GM19324 (cell line): ENCODE measurements around the gene ARHGAP30.
A peak's percentile ranks its signal among the peaks of the same experiment; 100 is the strongest.
"Not testable (repeated sequence)": the region's sequence is repeated elsewhere in the genome, so short reads cannot be mapped to it uniquely, and the experiment has no call there.

ENCODE experiments used
- ATAC-seq: cut with Tn5 transposase; IDR thresholded peaks from one replicate; pipeline ENCODE4 v1.9.1; 2021; ENCODE audit warnings: mild to moderate bottlenecking, moderate library complexity; ENCODE audit not compliant: unreplicated experiment, low FRiP score

The ARHGAP30 gene, protein sequence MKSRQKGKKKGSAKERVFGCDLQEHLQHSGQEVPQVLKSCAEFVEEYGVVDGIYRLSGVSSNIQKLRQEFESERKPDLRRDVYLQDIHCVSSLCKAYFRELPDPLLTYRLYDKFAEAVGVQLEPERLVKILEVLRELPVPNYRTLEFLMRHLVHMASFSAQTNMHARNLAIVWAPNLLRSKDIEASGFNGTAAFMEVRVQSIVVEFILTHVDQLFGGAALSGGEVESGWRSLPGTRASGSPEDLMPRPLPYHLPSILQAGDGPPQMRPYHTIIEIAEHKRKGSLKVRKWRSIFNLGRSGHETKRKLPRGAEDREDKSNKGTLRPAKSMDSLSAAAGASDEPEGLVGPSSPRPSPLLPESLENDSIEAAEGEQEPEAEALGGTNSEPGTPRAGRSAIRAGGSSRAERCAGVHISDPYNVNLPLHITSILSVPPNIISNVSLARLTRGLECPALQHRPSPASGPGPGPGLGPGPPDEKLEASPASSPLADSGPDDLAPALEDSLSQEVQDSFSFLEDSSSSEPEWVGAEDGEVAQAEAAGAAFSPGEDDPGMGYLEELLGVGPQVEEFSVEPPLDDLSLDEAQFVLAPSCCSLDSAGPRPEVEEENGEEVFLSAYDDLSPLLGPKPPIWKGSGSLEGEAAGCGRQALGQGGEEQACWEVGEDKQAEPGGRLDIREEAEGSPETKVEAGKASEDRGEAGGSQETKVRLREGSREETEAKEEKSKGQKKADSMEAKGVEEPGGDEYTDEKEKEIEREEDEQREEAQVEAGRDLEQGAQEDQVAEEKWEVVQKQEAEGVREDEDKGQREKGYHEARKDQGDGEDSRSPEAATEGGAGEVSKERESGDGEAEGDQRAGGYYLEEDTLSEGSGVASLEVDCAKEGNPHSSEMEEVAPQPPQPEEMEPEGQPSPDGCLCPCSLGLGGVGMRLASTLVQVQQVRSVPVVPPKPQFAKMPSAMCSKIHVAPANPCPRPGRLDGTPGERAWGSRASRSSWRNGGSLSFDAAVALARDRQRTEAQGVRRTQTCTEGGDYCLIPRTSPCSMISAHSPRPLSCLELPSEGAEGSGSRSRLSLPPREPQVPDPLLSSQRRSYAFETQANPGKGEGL

DNA sequence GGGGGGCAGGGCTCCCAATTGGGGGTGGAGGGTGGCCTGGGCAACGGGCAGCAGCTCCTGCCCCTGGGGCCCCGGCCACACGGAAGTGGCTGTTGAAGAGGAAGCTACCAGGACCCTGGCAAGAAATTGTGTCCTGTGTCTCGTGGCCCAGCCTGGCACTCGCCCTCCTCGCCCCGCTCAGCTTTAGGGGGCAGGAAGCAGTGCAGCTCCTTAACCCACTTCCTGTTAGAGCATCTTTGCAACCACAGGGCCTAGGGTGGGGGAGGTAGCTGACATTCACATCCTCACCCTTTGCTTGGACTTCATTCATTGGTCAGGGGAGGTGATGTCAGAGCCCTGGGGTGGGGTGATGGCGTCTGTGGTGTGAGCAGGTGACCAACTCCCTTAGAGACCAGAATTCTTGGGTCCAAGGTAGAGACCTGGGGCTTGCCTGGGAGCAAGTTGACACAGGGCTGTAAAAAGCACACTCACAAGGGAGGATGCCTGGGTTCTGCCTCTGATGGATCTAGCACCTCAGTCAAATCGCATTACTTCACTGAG is at the start of gene ARHGAP30:
Gene ARHGAP30 (minus strand): TSS at position 161 of the 540 bp plus-strand sequence. CDS start 267 bp downstream, outside the sequence.
- peak; percentile 88 for ATAC-seq

DNA sequence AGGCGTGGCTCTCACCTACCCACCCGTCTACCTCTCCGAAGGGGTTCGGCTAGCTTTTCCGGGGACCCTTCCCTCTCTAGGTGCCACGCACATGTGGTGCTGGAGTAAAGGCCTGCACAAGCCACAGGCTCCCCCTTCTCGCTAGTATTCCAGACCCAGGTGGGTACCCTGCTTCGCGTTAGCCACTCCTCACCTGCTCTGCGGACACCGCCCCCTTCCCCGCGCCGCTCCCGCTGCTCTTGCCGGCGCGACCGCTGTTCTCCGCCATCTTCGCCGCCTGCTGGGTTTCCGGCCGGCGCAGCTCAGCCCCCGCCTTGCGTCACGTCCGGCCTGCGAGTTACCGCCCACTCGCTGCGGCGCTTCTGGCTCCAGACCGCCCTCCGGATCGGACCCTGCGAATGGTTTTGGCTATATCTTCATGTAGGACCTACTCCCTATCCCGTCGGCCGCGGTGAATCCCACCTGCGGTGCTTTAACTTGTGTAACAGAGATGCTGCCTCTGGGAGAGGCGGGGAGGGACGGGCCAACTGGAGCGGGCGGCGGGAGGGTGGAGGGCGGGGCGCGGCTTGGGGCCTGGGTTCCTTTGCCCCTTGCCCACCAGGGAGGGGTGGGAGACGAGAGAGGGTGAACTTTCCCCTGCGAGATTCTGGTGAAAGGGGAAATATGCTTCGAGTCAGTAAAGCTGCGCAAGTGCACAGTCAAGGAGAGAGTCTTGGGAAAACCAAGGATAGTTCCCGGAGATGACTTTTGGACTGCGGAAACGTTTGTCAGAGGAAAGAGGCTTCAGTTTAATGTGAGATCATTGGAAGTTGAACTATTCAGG is 48.3 kb upstream of the ARHGAP30 start, which contains the start of the genes NIT1 and PFDN2:
Gene NIT1 (plus strand): TSS at position 347 of the 823 bp plus-strand sequence. CDS start 72 bp downstream, at position 419.
Gene PFDN2 (minus strand): TSS at position 279 of the 823 bp plus-strand sequence. CDS start 11 bp downstream, at position 268.
- ATAC-seq: peak; percentile 87

DNA sequence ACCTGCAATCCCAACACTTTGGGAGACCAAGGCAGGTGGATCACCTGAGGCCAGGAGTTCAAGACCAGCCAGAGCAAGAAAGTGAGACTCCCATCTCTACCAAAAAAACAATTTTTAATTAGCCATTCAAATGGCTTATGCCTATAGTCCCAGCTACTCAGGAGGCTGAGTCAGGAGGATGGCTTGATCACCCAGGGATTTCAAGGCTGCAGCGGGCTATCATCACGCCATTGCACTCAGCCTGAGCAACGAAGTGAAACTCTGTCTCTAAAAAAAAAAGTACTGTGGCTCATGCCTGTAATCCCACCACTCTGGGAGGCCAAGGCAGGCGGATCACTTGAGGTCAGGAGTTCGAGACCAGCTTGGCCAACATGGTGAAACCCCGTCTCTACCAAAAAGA is 46.3 kb upstream of the ARHGAP30 start:
- ATAC-seq: not testable (repeated sequence)

DNA sequence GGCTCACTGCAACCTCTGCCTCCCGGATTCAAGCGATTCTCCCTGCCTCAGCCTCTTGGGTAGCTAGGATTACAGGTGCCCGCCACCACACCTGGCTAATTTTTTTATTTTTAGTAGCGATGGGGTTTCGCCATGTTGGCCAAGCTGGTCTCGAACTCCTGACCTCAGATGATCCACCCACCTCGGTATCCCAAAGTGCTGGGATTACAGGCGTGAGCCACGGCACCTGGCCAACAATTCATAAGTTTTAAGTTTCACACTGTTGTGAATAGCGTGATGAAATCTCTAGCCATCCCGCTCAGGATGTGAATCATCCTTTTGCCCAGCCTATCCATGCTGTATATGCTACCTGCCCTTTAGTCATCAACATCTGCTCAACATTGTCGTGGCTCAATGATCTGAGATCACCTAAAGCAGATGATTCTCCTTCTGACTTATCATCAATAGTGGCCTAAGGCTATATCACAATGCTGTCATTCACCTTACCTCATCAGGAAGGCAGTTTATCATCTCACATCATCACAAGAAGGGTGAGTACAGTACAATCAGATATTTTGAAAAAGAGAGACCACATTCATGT is 45.5 kb upstream of the ARHGAP30 start:
- ATAC-seq: no peak

DNA sequence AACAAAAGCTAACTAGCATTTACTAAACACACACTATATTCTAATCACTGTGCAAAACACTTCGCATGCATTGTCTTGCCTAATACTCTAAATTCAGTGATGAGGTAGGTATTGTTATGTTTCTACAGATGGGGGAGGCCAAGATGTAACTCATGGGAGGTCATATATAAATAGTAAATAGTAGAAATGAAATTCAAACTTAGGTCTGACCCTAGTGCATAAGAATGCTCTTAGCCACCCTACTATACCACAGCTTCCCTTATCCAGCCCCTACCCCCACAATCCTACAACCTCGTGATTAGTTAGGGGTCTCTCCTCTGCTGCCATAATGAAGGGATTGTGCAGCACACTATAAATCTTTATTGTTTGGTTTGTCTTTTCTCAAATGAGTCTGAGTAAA is 44.9 kb upstream of the ARHGAP30 start:
- no peak for ATAC-seq

DNA sequence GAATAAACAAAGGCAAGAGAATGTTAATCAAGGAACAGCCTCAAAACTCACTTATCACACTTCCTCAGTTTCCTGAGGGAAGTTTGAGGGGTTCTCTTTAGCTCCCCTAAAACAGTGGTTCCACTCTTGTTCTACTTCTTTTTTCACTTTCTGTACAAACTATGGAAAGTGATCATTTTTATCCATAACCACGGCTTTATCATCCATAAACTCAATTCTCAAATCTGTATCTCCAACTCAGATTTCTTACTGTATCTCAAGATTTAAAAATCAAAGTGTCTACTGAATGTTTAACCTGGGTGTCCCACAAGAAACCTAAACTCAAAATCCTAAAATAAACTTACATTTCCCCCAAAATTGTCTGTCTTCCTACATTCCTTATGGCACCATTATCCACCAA is 44.2 kb upstream of the ARHGAP30 start:
- no peak for ATAC-seq

DNA sequence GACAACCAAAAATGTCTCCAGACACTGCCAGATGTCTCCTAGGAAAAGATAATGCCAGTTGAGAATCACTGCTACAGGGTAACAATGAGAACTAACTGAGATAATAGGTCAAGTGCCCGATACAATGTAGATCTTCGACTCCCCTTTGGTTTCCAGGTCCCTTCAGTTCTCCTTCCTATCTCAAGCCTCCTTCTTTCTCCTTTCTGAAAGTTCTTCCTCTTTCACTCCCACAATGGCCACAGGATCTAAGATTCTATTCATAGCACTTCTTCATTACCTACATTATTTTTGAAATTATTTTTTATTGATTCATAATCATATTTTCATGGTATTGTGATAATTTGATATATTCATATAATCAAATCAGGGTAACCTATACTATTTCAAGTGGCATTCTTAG is 41.8 kb upstream of the ARHGAP30 start:
- no peak for ATAC-seq

DNA sequence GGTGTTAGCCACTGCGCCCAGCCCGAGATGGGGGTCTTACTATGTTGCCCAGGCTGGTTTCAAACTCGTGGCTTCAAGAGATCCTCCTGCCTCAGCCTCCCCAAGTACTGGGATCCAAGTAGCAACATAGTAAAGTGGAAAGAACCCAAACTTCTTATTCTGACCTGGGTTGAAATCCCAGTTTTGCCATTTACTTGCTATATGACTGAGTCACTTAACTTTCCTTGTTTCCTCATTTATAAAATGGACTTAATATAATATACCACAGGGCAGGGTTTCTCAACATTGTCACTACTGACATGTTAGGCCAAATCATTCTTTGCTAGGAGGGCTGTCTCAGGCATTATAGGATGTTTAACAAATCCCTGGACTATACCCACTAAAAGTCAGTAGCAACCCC is 41.4 kb upstream of the ARHGAP30 start:
- ATAC-seq: no peak

DNA sequence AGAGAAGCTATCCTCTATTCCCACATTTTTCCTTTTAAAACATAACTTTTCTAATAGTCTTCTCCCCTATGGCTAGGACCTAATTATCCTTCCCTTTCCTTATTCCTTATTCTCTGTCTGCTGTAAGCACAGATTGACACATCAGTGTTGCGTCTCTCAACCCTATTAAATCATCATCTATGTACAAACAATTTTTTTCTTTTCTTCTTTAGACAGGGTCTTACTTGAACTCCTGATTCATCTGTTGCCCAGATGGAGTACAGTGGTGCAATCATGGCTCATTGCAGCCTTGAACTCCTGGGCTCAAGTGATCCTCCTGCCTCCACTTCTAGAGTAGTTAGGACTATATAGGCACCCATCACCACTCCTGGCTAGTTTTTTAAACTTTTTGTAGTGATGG is 36.7 kb upstream of the ARHGAP30 start:
- ATAC-seq: no peak

DNA sequence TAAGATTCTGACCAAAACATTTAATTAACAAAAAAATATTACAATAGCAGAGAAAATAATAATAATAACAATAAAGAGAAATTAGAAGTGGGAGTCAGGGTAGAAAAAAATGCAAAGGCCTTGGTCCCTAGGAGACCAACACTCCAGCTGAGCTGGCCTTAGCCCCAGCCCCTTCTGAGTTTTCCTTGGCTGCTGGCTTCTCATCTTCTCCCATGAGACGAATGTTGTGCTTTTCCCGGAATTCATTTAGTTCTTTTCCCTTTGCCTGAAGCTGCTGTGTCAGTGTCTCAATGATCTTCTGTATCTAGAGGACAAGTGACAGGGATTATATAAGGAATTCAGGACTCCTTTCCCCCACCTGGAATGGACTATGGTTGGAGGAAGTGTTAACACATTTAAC is 30.9 kb upstream of the ARHGAP30 start:
- no peak for ATAC-seq

DNA sequence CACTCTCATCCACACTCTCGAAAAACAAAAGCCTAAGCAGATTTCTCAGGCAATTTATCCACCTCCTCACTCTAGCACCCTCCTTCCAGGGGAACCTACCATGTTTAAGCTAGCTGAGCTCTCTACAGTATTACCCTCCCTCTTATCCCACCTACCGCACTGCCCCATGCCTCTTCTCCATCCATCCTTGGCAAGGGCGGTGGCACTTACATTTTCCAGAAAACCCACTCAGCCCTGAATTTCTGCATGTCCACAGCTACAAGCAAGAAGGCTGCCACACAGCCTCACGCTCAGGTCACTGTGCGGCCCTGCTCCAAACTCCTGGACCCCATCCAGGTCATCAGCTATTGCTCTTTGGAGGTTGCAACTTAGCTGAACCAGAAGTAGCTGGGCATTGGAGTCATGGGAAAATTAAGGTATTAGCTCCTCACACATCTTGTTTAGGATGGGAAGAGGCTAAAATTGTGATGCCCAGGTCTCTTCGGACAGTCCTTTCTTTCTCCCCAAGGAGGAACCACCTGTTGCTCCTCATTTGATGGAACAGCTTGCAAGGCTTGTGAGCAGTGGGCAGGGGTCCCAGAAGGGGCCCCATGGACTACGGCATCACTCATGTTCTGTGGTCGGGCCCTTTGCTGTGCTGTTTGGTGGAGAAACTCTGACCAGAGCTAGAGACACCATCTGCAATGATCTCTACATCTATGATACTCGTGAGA is 29.6 kb upstream of the ARHGAP30 start:
- ATAC-seq: no peak

DNA sequence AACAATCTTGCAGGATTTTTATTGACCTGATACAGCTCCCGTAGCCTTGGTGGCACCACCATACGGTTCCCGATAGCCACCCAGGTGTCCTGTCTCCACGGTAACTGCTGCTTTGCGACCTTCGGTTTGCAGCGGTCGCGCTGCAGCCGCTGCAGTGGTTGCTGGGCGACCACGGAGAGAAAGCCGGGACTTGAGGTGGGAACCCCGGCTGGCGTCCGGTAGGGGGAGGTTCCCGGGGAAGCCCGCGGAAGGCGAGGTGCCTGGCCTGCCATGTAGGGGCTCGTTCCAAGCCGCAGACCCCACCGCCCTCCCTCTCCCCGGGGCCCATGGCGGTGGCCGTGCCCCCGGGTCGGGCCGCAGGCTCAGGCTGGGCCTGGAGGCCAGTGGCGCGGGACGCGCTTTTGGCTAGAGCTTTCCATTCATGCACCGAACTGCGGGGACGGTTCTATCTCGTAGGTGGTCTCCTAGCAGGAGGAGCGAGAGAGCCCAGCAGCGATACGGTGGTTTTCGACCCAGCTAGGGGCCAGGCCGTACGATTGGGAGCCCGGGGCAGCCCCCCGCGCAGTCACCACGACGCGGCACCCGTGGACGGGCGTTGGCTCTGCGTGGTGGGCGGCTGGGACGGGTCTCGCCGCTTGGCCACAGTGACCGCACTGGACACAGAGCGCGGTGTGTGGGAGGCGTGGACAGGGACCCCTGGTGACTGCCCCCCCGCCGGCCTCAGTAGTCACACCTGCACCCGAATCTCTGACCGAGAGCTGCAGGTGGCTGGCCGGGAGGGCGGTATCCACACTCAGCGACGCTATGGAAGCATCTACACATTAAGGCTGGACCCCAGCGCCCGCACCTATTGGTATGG is 28.7 kb upstream of the ARHGAP30 start, which contains the start of gene KLHDC9:
Gene KLHDC9 (plus strand): TSS at position 152 of the 859 bp plus-strand sequence. CDS start 175 bp downstream, at position 327.
- peak; percentile 72 for ATAC-seq

DNA sequence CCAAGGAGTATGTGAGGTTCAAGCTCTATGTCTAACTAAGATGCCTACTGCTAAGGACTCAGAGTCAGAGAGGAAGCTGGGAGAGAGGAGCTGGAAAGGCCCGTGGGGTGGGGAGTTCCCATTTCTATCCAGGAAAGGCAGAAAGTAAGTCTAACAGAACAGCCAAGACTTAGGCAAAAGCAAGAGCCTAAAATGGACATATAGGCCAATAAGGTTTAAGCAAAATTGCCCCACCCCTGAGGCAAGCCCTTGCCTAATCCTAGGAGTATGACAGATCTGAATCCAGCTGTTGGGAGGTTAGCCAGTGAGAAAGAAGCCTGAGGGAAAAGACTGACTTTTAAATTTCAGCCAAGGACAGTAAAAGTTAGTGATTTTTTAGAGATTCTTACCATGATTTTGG is 26.8 kb upstream of the ARHGAP30 start:
- no peak for ATAC-seq

DNA sequence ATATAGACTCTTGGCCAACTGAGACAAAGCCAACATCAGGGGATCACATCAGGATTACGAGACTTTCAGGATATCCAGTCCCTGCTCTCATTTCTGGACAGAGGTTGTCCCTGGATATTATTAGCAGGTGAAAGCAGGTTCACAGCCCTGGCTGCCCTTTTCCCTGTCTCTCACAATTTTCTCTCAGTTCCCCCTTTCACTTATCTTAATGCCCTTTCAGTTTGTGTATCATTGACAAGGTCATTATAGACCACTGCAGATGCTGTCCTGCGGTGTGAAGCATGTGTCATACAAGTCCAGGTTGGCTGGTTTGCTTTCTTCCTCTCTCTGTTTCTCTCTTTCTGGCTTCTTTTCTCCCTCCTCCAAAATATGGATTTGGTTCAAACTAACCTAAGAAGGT is 26.3 kb upstream of the ARHGAP30 start:
- no peak for ATAC-seq

DNA sequence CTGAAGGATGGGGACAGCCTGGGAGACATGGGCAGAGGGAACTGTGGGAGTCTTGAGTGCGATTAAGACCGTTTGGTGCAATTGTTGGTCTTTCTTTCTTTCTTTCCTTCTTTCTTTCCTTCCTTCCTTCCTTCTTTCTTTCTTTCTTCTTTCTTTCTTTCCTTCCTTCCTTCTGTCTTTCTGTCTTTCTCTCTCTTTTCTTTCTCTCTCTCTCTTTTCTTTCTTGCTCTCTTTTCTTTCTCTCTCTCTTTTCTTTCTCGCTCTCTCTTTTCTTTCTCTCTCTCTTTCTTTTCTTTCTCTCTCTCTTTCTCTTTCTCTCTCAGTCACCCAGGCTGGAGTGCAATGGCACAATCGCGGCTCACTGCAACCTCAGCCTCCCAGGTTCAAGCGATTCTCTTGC is 25.5 kb upstream of the ARHGAP30 start:
- no peak for ATAC-seq

DNA sequence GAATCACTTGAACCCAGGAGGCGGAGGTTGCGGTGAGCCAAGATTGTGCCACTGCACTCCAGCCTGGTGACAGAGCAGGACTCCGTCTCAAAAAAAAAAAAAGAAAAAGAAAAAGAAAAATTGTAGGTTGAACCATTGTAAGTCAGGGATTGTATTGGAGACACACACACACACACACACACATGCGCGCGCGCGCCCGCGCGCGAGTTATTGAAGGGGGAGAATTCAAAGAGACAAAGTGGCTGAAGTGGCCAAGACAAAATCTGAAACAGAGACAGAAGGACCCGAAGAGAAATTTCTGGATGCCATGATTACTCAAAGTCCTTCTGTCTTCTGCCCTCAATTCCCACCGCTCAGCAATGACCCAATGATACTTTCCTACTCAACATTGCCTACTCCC is 24.8 kb upstream of the ARHGAP30 start:
- ATAC-seq: no peak

DNA sequence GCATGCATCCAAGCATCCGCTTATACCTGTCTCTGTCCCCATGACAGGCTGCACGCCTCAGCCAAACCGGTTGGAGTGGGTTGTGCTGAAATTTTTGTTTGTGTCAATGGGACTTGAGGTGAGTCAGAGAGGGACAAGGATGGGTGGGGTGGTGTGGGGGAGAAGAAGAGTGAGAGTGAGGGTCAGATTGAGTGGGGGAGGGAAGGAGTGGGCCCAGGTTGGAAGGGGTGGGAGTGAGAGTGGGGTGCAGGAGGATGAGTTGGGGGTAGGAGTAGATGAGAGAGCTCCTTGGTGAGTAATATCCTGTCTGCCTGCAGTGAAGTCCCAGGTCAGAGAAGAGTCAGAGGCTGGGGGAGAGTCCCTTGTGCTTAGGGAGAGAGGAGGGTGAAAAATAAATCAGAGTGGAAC is 22.9 kb upstream of the ARHGAP30 start:
- ATAC-seq: no peak
